GM18519 (cell line): Measurements from ENCODE around the gene QPRT.
"Not testable (repeated sequence)": the region's sequence is repeated elsewhere in the genome, so short reads cannot be mapped to it uniquely, and the experiment has no call there.

Experiments
- ATAC-seq: cut with Tn5 transposase; IDR thresholded peaks from one replicate; pipeline ENCODE4 v1.9.1; 2021; ENCODE audit warnings: mild to moderate bottlenecking, moderate library complexity; ENCODE audit not compliant: unreplicated experiment, low FRiP score

QPRT gene

DNA sequence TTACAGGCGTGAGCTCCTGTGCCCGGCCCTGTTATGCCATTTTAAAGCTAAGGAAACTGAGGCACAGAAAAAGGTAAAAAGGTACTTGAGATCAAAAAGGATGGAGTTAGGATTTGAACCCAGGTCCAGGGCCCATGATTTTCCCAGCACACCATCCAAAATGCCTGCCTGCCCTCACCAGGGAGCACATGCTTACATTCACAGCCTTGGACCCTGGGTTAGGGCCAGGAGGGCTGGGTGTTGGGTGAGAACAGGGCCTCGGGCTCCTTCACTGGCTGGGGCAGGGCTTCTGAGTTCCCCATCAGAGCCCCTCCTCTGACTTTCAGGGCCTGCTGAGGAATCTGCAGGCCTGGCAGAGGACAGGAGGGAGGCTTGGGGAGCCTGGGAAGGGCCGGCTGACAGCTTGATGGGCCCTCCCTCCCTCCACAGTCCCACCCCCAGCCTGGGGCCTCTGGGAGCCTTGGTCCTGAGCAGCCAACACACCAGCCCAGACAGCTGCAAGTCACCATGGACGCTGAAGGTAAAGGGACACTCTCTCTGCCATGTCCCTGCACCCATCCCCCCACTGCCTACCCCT is at the start of gene QPRT:
QPRT (plus strand) TSS at position 490 of the 577 bp plus-strand sequence; CDS start at position 508, 18 bp downstream.
- no peak for ATAC-seq

DNA sequence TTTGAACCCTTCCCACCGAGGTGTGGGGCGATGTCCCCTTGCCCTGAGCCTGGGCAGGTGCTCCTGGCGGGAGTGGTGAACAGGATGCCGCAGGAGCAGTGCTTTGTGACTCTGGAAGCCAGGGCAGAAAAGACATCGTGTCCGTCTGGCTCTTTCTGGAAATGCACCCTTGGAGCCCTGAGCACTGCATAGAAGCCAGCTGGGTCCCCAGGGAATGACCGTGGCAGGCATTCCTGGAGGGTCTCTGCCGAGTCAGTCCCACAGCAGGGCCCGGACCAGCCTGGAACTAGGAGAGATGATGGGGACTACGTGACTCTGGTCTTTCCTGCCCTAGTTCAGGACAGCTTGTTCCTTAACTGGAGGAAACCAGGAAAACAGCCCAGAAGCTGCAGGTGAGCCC is 49.7 kb upstream of the QPRT start:
- not testable (repeated sequence) for ATAC-seq

DNA sequence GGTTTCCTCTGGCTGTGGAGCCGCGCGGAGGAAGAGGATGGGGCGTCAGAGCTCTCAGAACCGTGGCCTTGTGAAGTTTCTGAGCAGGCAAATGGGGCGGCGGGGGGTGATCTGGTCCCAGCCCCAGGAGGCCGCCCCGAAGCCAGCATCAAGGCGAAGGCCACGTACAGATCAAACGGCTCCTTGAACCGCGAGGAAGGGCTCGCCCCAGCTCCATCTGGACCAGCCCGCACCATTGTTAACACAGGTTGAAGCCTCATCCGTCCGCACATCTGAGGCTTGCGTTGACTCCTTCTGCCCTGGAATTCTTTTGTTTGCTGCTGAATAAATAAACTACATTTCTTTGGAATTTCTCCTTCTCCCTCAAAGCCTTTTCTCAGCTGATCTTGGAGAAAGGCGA is 47.3 kb upstream of the QPRT start:
- not testable (repeated sequence) for ATAC-seq

DNA sequence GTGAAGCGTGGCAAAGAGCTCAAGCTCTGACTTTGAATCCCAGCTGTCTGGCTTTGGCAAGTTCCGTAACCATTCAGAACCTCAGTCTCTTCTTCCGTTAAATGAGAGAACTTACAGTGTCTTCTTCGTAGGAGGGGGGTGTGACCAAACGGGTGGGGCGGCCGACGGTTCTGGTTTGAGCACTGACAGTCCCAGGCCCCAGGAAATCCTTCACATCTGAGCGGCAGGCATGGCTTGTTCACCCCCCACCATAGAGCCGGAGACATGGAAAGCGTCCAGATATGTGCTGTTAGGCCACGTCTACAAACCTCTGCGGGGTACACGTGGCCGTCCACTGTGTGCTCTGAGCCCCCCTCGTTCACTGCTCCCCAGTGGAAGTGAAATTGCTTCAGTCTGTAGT is 43.1 kb upstream of the QPRT start:
- ATAC-seq = not testable (repeated sequence)

DNA sequence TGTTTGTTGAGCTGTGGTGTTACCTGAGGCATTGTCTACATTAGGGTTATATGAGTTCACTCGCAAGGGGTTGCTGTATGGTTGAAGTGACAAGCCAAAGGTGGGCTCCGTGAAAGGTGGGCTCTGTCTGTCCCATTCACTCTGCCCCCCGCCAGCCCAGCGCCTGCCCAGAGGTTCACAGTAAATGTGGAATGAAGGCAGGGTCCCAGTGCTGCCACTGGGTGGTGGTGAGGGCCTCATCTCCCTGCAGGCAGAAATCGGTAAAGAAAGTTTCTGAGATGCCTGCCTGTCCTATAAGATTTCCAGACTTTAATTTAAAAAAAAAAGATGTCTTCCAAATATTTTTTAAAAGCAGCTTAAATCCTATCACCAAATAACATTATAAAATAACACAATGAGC is 42.6 kb upstream of the QPRT start:
- ATAC-seq = not testable (repeated sequence)

DNA sequence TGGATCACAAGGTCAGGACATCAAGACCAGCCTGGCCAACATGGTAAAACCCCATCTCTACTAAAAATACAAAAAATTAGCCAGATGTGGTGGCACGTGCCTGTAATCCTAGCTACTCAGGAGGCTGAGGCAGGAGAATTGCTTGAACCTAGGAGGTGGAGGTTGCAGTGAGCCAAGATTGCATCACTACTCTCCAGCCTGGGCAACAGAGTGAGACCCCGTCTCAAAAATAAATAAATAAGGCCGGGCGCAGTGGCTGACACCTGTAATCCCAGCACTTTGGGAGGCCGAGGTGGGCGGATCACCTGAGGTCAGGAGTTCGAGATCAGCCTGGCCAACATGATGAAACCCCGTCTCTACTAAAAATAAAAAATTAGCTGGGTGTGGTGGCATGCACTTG is 40.2 kb upstream of the QPRT start:
- ATAC-seq = not testable (repeated sequence)

DNA sequence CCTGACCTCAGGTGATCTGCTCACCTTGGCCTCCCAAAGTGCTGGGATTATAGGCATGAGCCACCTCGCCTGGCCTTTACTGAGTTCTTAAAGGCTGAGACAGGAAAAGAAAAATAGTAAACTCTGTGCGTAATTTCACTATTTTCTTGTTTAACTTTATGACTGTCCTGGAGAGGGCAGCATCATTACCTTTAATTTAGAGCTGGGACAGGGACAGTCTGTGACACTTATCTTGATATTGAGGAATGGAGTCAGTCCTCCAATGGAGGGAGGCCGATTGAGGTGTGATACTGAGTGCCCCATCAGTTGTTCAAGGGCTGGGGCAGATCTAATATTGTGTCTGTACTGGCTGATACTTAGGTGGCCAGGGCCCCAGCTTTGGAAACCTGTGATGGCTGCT is 37.4 kb upstream of the QPRT start:
- ATAC-seq = no peak

DNA sequence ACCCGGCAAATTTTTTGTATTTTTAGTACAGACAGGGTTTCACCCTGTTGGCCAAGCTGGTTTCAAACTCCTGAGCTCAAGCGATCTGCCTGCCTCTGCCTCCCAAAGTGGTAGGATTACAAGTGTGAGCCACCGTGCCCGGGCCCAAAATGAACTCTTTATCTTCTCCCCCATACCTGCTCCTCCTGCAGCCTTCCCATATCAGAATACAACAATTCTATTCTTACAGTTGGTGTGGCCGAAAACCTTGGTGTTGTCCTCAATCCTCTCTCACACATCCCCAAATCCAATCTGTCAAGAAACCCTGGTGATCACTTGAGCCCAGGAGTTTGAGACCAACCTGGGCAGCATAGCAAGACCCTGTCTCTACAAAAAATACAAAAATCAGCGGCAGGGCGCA is 35.4 kb upstream of the QPRT start:
- ATAC-seq = no peak

DNA sequence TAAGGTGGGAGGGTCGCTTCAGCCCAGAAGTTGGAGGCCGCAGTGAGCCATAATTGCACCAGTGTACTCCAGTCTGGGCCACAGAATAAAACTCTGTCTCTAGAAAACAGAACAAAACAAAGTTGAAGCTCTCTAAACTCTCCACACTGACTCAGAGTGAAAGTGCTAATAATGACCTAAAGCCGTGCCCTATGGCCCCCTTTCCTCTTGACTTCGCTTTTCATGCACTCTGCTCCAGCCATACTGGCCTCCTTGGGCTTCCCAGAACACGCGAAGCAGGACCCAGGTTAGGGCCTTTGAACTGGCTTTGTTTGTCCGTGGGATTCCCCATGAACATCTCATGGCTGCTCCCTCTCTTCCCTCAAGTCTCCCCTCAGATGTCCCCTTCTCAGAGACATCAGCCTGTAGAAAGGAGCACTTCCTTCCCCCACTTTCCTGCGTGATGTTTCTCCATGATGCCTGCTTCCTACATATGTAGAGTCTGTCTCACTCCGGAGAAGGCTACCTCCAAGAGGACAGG is 34.6 kb upstream of the QPRT start:
- ATAC-seq = no peak

DNA sequence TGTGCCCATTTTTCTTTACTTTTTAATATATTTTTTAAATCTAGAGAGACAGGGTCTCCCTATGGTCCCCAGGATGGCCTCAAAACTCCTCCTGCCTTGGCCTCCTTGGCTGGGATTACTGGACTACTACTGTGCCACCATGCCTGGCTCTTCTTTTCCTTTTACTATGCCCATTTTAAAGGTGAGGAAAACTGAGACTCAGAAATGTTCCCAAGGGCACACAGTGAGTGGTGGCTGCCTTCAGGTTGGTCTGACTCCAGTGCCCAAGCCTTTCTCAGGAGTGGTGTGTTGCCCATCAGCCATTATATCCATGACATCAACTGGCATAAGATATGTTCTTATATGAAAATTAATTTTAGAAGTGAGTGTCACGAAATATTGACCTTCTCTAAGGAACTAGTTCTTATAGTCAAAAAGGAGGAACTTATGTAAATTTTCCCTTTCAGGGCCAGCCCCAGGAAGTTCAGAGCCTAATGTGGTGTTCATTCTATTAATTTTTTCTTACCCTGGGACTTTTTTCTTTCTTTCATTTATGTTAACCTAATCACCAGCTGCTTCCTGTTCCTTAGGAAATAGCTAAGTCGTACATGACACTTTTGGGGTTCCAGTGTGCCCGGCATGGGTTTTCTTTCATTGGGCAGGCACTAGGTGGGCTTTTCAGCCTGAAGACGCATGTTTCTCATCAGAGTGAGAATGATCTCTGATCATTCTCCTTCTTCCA is 33.8 kb upstream of the QPRT start:
- ATAC-seq = no peak

DNA sequence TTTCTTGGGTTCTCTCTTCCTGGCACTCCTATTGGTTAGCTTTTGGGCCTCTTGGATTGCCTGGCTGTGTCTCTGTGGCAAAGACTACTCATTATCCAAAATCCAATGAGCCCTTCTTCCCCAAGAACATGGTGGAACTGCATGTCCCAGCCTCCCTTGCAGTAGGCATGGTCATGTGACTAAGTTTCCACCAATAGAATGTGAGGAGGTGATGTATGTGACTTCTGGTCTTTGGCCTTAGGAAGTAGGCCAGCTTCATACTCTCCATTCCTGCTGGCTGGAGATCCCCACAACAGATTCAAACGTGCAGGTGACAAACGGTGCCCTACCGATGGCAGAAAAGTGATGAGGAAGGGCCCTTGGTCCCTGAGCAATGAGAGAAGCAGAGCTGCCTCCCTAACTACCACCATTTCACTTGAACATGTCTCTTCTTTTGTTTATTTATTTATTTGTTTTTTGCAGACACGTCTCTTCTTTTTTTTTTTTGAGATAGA is 33.2 kb upstream of the QPRT start:
- no peak for ATAC-seq

DNA sequence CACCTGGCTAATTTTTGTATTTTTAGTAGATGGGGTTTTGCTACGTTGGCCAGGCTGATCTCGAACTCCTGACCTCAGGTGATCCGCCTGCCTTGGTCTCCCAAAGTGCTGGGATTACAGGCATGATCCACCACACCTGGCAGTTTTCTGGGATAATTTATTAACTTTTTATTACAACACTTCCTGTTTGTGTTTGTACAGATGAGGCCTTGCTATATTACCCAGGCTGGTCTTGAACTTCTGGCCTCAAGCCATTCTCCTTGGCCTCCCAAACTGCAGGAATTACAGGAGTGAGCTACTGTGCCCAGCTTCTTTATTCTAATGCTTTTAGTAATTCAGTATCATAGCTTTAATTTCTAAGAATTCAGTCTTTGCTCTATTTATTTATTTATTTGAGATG is 32.0 kb upstream of the QPRT start:
- ATAC-seq = no peak

DNA sequence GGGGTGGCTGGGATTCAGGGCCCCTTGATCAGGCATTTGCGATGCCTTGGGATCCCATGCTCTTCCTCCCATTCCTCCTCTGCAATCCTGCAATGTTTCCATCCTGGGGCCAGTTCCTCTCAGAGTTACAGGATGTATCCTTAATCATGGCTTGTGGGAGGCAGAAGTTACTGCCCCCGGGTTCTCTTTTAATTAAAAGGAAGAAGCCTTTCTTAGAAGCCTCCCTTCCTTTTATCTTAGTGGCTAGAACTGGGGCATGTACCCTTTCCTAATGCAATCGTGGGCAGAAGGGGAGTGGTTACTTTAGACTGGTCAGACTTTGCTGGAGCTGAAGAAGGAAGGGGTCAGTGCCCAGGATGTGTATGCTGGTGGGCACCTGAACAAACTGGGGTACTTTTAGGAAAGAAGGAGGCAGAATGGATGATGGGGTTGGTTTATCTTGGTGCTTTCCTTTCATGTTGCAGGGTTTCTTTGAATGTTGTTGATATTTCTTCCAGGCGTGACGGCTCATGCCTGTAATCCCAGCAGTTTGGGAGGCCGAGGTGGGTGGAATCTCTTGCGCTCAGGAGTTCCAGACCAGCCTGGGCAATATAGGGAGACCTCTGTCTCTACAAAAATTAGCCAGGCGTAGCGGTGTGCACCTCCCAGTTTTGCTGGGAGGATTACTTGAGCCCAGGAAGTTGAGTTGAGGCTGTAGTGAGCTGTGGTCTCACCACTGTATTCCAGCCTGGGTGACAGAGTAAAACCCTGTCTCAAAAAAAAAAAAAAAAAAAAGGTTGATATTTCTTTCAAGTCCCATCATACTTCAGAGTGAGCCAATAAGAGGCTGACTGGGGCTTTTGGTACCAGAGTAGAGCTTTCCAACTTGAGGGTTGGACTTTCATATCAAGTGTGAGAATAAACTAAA is 29.1 kb upstream of the QPRT start:
- no peak for ATAC-seq

DNA sequence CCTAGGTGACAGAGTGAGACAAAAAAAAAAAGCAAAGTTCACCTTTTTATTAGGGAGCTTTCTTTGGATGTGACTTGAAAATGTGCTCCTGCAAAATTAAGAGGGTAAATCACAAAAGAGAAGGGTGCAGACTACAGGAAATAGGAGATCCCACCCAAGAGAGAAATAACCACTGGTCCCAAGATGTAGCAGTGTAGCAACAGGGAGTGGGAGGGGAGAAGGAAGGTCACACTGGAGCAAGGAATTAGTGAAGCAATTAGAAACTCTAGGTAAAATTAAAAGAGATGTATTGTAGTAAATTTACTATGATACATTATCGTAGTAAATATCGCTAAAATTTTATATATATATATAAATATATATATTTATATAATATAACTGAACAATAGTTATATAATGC is 28.2 kb upstream of the QPRT start:
- ATAC-seq = no peak

DNA sequence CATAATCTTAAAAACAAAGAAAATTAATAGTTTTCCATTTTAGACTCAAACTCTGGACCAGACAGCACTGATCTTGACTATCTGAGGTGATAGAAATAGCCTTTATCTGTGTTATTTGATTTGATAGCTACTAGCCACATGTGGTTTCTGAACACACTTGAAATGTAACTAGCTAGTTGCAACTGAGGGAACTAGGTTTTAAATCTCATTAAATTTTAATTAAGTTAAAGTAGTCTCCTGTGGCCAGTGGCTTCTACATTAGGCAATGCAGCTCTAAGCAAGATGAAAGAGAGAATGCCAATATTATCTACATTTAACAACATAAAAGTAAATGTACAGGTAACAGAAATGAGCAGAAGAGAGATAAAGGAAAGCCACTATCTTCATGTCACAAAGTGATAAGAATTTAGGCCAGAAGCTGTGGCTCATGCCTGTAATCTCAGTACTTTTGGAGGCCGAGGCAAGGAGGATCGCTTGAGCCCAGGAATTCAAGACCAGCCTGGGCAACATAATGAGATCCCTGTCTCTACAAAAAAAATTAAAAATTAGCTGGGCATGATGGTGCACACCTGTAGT is 27.1 kb upstream of the QPRT start:
- no peak for ATAC-seq

DNA sequence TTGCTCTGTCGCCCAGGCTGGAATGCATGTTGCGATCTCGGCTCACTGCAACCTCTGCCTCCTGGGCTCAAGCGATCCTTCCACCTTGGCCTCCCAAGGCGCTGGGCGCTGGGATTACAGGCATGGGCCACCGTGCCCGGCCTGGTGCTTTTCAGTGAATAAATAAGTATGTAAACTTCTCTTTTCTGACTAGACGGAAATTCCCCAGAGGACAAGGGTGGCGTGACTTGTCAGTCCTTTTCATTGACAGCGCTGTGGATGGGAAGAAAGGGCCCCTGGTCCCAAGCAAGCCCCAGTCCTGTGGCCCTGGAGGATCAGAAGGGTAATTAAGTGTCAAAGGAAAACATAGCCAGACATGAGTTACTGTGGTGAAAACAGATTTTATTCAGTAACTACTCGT is 25.5 kb upstream of the QPRT start:
- ATAC-seq = no peak

DNA sequence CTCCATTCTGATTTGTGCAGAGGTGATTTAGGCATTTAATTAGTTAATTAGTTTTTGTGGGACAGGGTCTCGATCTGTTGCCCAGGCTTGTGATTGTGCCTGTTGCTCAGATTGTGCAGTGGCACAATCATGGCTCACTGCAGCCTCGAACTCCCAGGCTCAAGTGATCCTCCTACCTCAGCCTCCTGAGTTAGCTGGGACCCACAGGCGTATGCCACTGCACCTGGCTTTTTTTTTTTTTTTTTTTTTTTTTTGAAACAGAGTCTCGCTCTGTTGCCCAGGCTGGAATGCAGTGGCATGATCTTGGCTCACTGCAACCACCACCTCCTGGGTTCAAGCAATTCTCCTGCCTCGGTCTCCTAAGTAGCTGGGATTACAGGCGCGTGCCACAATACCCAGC is 25.1 kb upstream of the QPRT start:
- ATAC-seq = not testable (repeated sequence)

DNA sequence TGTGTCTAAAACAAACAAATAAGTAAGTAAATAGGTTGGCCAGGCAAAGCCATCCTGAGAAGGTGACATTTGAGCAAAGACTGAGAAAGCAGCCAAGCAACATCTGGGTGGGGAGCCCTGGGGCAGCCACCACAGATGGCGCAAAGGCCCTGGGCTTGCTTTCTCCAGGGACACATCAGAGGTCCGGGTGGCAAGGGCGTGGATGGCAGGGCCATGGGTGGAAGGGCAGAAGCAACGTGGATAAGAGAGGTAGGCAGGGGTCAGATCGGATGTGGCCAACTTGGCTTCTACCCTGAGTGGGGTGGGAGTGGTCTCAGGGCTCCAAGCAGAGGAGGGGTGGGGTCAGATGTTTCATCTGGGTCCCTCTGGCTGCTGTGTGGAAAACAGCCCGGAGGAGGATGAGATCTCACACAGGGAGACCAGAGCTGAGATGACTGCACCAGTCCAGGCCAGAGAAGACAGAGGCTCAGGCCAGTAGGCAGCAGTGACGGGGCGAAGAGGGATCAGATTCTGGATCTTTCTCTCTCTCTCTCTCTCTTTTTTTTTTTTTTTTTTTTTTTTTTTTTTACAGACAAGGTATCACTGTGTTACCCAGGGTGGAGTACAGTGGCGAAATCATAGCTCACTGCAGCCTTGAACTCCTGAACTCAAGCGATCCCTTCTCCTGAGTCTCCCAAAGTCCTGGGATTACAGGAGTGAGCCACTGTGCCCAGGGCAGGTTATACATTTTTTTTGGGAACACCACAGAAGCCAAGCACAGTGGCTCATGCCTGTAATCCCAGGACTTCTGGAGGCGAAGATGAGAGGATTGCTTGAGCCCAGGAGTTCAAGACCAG is 22.1 kb upstream of the QPRT start:
- ATAC-seq = no peak

DNA sequence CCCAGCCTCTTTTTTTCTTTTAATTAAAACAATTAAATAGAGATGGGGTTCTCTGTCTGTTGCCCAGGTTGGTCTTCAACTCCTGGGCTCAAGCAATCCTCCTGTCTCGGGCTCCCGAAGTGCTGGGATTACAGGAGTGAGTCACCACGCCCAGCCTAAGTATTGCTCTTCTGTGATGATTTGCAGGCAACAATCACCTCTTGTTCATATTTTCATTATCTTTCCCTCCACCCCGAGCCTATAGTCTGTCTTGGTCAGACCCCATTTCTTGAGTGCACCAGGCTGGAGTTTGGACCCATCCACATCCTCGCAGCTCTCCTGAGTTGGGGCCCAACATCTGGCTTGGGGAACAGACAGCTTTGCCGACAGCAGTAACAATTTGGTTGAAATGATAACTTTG is 20.3 kb upstream of the QPRT start:
- no peak for ATAC-seq
